ENCODE data around the gene SLF1. TPM values are rescaled to one million over a fixed set of nuclear protein-coding genes. Genes with fewer than 3 reads are reported as not detected.

The SLF1 gene
- total and polyA plus RNA-seq, 9 of the 15 experiments (the other 6 are each of a cell fraction or from before 2014, with no cell fraction given), result 9.8 to 31.1 (median 16.3) TPM

- TF ChIP-seq JUND (IDR thresholded peaks at IDR 0.05; ENCODE audit: borderline replicate concordance, low read depth, low read length) (no peak), JUND (tag; IDR thresholded peaks at IDR 0.05; ENCODE audit: borderline replicate concordance, low read depth, low read length) (no peak), STAT5A (IDR thresholded peaks at IDR 0.05; ENCODE audit: borderline replicate concordance, low read length) (no peak), DIDO1 (tag; IDR thresholded peaks at IDR 0.05; ENCODE audit: low read depth) (no peak)
- TF ChIP-seq, protein P1, sequence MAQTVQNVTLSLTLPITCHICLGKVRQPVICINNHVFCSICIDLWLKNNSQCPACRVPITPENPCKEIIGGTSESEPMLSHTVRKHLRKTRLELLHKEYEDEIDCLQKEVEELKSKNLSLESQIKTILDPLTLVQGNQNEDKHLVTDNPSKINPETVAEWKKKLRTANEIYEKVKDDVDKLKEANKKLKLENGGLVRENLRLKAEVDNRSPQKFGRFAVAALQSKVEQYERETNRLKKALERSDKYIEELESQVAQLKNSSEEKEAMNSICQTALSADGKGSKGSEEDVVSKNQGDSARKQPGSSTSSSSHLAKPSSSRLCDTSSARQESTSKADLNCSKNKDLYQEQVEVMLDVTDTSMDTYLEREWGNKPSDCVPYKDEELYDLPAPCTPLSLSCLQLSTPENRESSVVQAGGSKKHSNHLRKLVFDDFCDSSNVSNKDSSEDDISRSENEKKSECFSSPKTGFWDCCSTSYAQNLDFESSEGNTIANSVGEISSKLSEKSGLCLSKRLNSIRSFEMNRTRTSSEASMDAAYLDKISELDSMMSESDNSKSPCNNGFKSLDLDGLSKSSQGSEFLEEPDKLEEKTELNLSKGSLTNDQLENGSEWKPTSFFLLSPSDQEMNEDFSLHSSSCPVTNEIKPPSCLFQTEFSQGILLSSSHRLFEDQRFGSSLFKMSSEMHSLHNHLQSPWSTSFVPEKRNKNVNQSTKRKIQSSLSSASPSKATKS (CRISPR knock-in tag; IDR thresholded peaks at IDR 0.05), result no peak
Observed at GRCh38 chr5:94645053-94645452, 26.6 kb downstream of the SLF1 start (continued).

GRCh38 chr5:94646758-94647157, 28.3 kb downstream of the SLF1 start:
- no peak overlapping the region for H3K4me2 ChIP-seq (ENCODE audit: insufficient read depth, low read length)
- FAIRE-seq (no peak), DNase-seq (ENCODE audit: extremely low read depth in 1 of 4, low spot score in 3 of 4) (no peak), ATAC-seq (no peak)
- H3K9me3 ChIP-seq (replicated peaks; ENCODE audit: control insufficient read depth, insufficient read depth, low read depth, low read length), result no peaks in the 10 kb centered on the region
- H3K9ac ChIP-seq (ENCODE audit: insufficient read depth in 1 of 2, low read depth in 2 of 2, low read length in 2 of 2), result no peak overlapping the region
- no peaks in the 10 kb centered on the region; the same call in 2 of the 3 replicates for H3K79me2 ChIP-seq (ENCODE audit: control insufficient read depth, insufficient read depth, low read length)
- no peaks in the 10 kb centered on the region for H3K27me3 ChIP-seq (ENCODE audit: control insufficient read depth in 2 of 2, insufficient read depth in 2 of 2, low read length in 2 of 2)
- intact Hi-C loops (cut with micrococcal nuclease), result no loop called here
- in situ Hi-C loops (cut with MboI), result no loop called here
- no peak overlapping the region for H3K4me3 ChIP-seq
- H3K27ac ChIP-seq (ENCODE audit: extremely low read depth, low read depth, low read length), result no peak overlapping the region
- ChIA-PET CTCF (ENCODE audit: low intra/inter-chr PET ratio) (no interaction called here), POLR2A (no interaction called here)
- H2AFZ ChIP-seq (ENCODE audit: low read depth, low read length), result no peak overlapping the region
- no peaks in the 10 kb centered on the region for H3K4me1 ChIP-seq (replicated peaks in 1 of 2; ENCODE audit: control insufficient read depth in 2 of 2, insufficient read depth in 2 of 2, low read length in 2 of 2)
- no peaks in the 10 kb centered on the region for H4K20me1 ChIP-seq (replicated peaks; ENCODE audit: control insufficient read depth, insufficient read depth, low read length)
- H3K9me1 ChIP-seq (ENCODE audit: control insufficient read depth, insufficient read depth, low read length), result no peaks in the 10 kb centered on the region
- no TSS peak for BruUV-seq (replicated peaks)
- H3K36me3 ChIP-seq (ENCODE audit: control insufficient read depth, insufficient read depth, low read length), result peaks cover 41% of the 10 kb centered on the region; the same call in 2 of the 3 replicates
- TF ChIP-seq ARID3B (CRISPR knock-in tag; IDR thresholded peaks at IDR 0.05; ENCODE audit: borderline replicate concordance) (no peak), MTA1 (IDR thresholded peaks at IDR 0.05; ENCODE audit: borderline replicate concordance) (no peak), ZNF184 (CRISPR knock-in tag; IDR thresholded peaks at IDR 0.05) (no peak), POLR2AphosphoS5 (IDR thresholded peaks at IDR 0.05; ENCODE audit: control insufficient read depth, insufficient read depth, low read depth, low read length) (no peak), PTTG1 (tag; IDR thresholded peaks at IDR 0.05; ENCODE audit: low read depth) (no peak), ZNF551 (CRISPR knock-in tag; IDR thresholded peaks at IDR 0.05) (no peak), ZFX (CRISPR knock-in tag; IDR thresholded peaks at IDR 0.05) (no peak), EWSR1 (IDR thresholded peaks at IDR 0.05; ENCODE audit: borderline replicate concordance, low read depth, partially characterized antibody) (no peak), DPF2 (IDR thresholded peaks at IDR 0.05) (no peak)
- TF ChIP-seq, protein P2, sequence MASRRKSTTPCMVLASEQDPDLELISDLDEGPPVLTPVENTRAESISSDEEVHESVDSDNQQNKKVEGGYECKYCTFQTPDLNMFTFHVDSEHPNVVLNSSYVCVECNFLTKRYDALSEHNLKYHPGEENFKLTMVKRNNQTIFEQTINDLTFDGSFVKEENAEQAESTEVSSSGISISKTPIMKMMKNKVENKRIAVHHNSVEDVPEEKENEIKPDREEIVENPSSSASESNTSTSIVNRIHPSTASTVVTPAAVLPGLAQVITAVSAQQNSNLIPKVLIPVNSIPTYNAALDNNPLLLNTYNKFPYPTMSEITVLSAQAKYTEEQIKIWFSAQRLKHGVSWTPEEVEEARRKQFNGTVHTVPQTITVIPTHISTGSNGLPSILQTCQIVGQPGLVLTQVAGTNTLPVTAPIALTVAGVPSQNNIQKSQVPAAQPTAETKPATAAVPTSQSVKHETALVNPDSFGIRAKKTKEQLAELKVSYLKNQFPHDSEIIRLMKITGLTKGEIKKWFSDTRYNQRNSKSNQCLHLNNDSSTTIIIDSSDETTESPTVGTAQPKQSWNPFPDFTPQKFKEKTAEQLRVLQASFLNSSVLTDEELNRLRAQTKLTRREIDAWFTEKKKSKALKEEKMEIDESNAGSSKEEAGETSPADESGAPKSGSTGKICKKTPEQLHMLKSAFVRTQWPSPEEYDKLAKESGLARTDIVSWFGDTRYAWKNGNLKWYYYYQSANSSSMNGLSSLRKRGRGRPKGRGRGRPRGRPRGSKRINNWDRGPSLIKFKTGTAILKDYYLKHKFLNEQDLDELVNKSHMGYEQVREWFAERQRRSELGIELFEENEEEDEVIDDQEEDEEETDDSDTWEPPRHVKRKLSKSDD (conservative IDR thresholded peaks at IDR 0.05; ENCODE audit: low read length), result no peak

Data from K562 (cell line).